HepG2 (cell line): Measurements from ENCODE around the gene FKBP10. TPM values are rescaled to one million over a fixed set of nuclear protein-coding genes. Genes with fewer than 3 reads are reported as not detected.

Experiments
- ATF7-NPFF ChIP-seq: sonication (generic); formaldehyde crosslinking; IDR thresholded peaks from 2 replicates; pipeline ENCODE4 v1.8.1; 2023; ENCODE audit warnings: mild to moderate bottlenecking, low read depth, missing genetic modification reagents, moderate library complexity
- ERF ChIP-seq: IDR thresholded peaks from 2 replicates; pipeline ENCODE4 v1.6.1; 2018; ENCODE audit warnings: missing biosample characterization, missing genetic modification reagents
- FOXM1 ChIP-seq: sonication (generic); formaldehyde crosslinking; IDR thresholded peaks from 2 replicates; pipeline ENCODE4 v1.5.0; 2020; ENCODE audit warnings: missing genetic modification reagents
- GMEB2 ChIP-seq: IDR thresholded peaks from 2 replicates; pipeline ENCODE4 v1.6.1; 2016; ENCODE audit warnings: missing biosample characterization, missing genetic modification reagents, low read depth
- HMGXB3 ChIP-seq: sonication (generic); formaldehyde crosslinking; IDR thresholded peaks from 2 replicates; pipeline ENCODE4 v1.4.0; 2020; ENCODE audit warnings: missing genetic modification reagents, borderline replicate concordance
- KDM5A ChIP-seq: fragments of 200-600 bp; sonication (generic); IDR thresholded peaks from 2 replicates; pipeline ENCODE4 v1.7.0; 2018; ENCODE audit warnings: antibody characterized with exemption, mild to moderate bottlenecking, low read length, borderline replicate concordance
- PAXIP1 ChIP-seq: sonication (generic); formaldehyde crosslinking; conservative IDR thresholded peaks from 2 replicates; pipeline ENCODE4 v1.4.0; 2020; ENCODE audit warnings: mild to moderate bottlenecking, missing genetic modification reagents, moderate library complexity
- PRDM15 ChIP-seq: sonication (generic); formaldehyde crosslinking; IDR thresholded peaks from 2 replicates; pipeline ENCODE4 v1.4.0; 2020; ENCODE audit warnings: missing genetic modification reagents
- TFDP1 ChIP-seq: IDR thresholded peaks from 2 replicates; pipeline ENCODE4 v1.6.1; 2016; ENCODE audit warnings: missing compliant biosample characterization, missing genetic modification reagents, borderline replicate concordance
- ZNF234 ChIP-seq: sonication (generic); formaldehyde crosslinking; conservative IDR thresholded peaks from 2 replicates; pipeline ENCODE4 v1.5.1; 2020; ENCODE audit warnings: mild to moderate bottlenecking, missing genetic modification reagents
- ZNF431 ChIP-seq: sonication (generic); formaldehyde crosslinking; IDR thresholded peaks from 2 replicates; pipeline ENCODE4 v1.9.0; 2022; ENCODE audit warnings: missing genetic modification reagents, low read depth, mild to moderate bottlenecking, borderline replicate concordance
- ZNF44 ChIP-seq: sonication (generic); formaldehyde crosslinking; IDR thresholded peaks from 2 replicates; pipeline ENCODE4 v1.5.1; 2020; ENCODE audit warnings: mild to moderate bottlenecking, missing genetic modification reagents
- polyA plus RNA-seq, 8 experiments: library from polyadenylated mRNA; depleted of rRNA in 3 of 8; stranded (reverse) in 7 of 8; unstranded in 1 of 8; fragments of >200 nt; fragmentation: Illumina TruSeq in 4 of 8; extraction: Trizol in 4 of 8; gene quantifications; 2 replicates each; pipeline versions ENCODE4 v1.2.1 to v1.2.3, GENCODE V29; 2011 to 2016; ENCODE audit warnings: low read depth in 4 of 8, missing spikeins in 1 of 8, mixed read lengths in 1 of 8; ENCODE audit not compliant: insufficient read depth in 1 of 8
- total RNA-seq, 5 experiments: library from RNA; depleted of rRNA; stranded (reverse); fragments of >200 nt; fragmentation: Illumina TruSeq; extraction: Trizol; gene quantifications; 2 replicates each; pipeline ENCODE4 v1.2.3, GENCODE V29; 2016; ENCODE audit warnings: low read depth in 1 of 5

The FKBP10 gene
- total and polyA plus RNA-seq, 2 of the 13 experiments (the other 11 are each of a cell fraction or from before 2014, with no cell fraction given): 149 to 573 TPM

- TF ChIP-seq PRDM15 (CRISPR knock-in tag) (no peak), PAXIP1 (CRISPR knock-in tag) (peak; percentile 57), ZNF431 (CRISPR knock-in tag) (peak; percentile 79), FOXM1 (CRISPR knock-in tag) (0 out of 2 replicates have a peak, but pooled peaks have one; percentile 49), TFDP1 (CRISPR knock-in tag) (peak; percentile 72; the same call in 1 of the 2 replicates), HMGXB3 (CRISPR knock-in tag) (0 out of 2 replicates have a peak, but pooled peaks have one; percentile 35), ZNF44 (CRISPR knock-in tag) (0 out of 2 replicates have a peak, but pooled peaks have one; percentile 40), ATF7-NPFF (peak; percentile 13; the same call in 1 of the 2 replicates), ZNF234 (peak; percentile 90; the same call in 1 of the 2 replicates), KDM5A (peak; percentile 73), GMEB2 (CRISPR knock-in tag) (no peak; the same call in 1 of the 2 replicates), ERF (CRISPR knock-in tag) (peak; percentile 88)
These were observed 52.2 kb downstream of the FKBP10 start, which contains the start of gene KLHL11 (continued) for GRCh38 chr17:41864836-41865595.
